GM12892 (cell line): ENCODE results near the gene COG5.

Source experiments
- POLR2A ChIP-seq: IDR thresholded peaks from 2 replicates; pipeline ENCODE4 v1.6.1; 2011; ENCODE audit warnings: low read depth, low read length, control low read depth
- POLR2AphosphoS5 ChIP-seq: IDR thresholded peaks from 2 replicates; pipeline ENCODE4 v1.6.1; 2011; ENCODE audit warnings: low read depth, low read length, control low read depth
- TAF1 ChIP-seq: IDR thresholded peaks from 2 replicates; pipeline ENCODE4 v1.6.1; 2011; ENCODE audit warnings: low read depth, mild to moderate bottlenecking, control low read depth, low read length, borderline replicate concordance

GRCh38 chr7:107408349-107408748, 155.4 kb downstream of the COG5 start:
- TF ChIP-seq POLR2A (no peak), POLR2AphosphoS5 (no peak), TAF1 (no peak)
